ENCODE results near the gene HHEX. TPM values are rescaled to one million over a fixed set of nuclear protein-coding genes. Genes with fewer than 3 reads are reported as not detected.
A peak's percentile ranks its signal among the peaks of the same experiment; 100 is the strongest.

Gene HHEX
- total and polyA plus RNA-seq, 8 donors, result 1.4 to 6.8 (median 4.5) TPM

GRCh38 chr10:92695679-92696605 lies 6.2 kb downstream of the HHEX start:
- intact Hi-C loops (cut with DNase I; ENCODE audit: low total_unique reads), result no loop called here
- peaks cover 6 to 53% (median 34%) of the 10 kb centered on the region in 4 donors for H3K4me1 ChIP-seq
- WGBS, 5 donors, result 38 to 64% (median 44%) methylated on average over 25 to 61 of the region's 61 CpGs
- H3K9me3 ChIP-seq, result no peaks in the 10 kb centered on the region
- peak overlapping the region; percentile 17 to 33 (median 22) for H3K4me3 ChIP-seq
- DNase-seq, result peak in 1 of 2 donors; percentile 73
- TF ChIP-seq CTCF (IDR thresholded peaks at IDR 0.05), result no peak
- TF ChIP-seq EP300 (IDR thresholded peaks at IDR 0.05), result no peak
- TF ChIP-seq POLR2AphosphoS5 (IDR thresholded peaks at IDR 0.05), result no peak
- no peak for TF ChIP-seq POLR2A (IDR thresholded peaks at IDR 0.05)
- peaks cover 0 to 65% (median 28%) of the 10 kb centered on the region in 3 donors for H3K27me3 ChIP-seq
- H3K36me3 ChIP-seq, result no peaks in the 10 kb centered on the region
- H3K27ac ChIP-seq, result peak overlapping the region in 1 of 5 donors; percentile 38

- DNase-seq, result no peak
- no peak for TF ChIP-seq POLR2AphosphoS5 (IDR thresholded peaks at IDR 0.05)
- TF ChIP-seq EP300 (IDR thresholded peaks at IDR 0.05), result no peak
- intact Hi-C loops (cut with DNase I; ENCODE audit: low total_unique reads), result no loop called here
- peaks cover 6 to 52% (median 32%) of the 10 kb centered on the region in 4 donors for H3K4me1 ChIP-seq
- WGBS, 5 donors, result 72 to 81% (median 76%) methylated on average over 7 of the region's 7 CpGs
- H3K36me3 ChIP-seq, result no peaks in the 10 kb centered on the region
- no peak overlapping the region for H3K4me3 ChIP-seq
- H3K27ac ChIP-seq, result peak overlapping the region in 1 of 5 donors; percentile 2
- H3K9me3 ChIP-seq, result no peaks in the 10 kb centered on the region
- H3K27me3 ChIP-seq, result peaks cover 0 to 58% (median 25%) of the 10 kb centered on the region in 3 donors
These were observed 7.0 kb downstream of the HHEX start for GRCh38 chr10:92696606-92697383.

- H3K36me3 ChIP-seq, result no peaks in the 10 kb centered on the region
- H3K9me3 ChIP-seq, result no peaks in the 10 kb centered on the region
- DNase-seq, result no peak
- H3K27ac ChIP-seq, result no peak overlapping the region
- H3K27me3 ChIP-seq, result peaks cover 0 to 48% (median 25%) of the 10 kb centered on the region in 3 donors
- 25 to 42% (median 32%) methylated on average over 7 of the region's 7 CpGs for WGBS, 5 donors
- peaks cover 6 to 41% (median 27%) of the 10 kb centered on the region in 4 donors for H3K4me1 ChIP-seq
- TF ChIP-seq CTCF (IDR thresholded peaks at IDR 0.05) (no peak), EP300 (IDR thresholded peaks at IDR 0.05) (no peak), POLR2A (IDR thresholded peaks at IDR 0.05) (no peak), POLR2AphosphoS5 (IDR thresholded peaks at IDR 0.05) (no peak)
- intact Hi-C loops (cut with DNase I; ENCODE audit: low total_unique reads), result no loop called here
- H3K4me3 ChIP-seq, result no peak overlapping the region
These were observed 8.1 kb downstream of the HHEX start for GRCh38 chr10:92697663-92698511.

- intact Hi-C loops (cut with DNase I; ENCODE audit: low total_unique reads), result no loop called here
- WGBS, 5 donors, result 4 to 22% (median 11%) methylated on average over 1 to 3 of the region's 3 CpGs
- peaks cover 0 to 48% (median 25%) of the 10 kb centered on the region in 3 donors for H3K27me3 ChIP-seq
- DNase-seq, result no peak
- H3K27ac ChIP-seq, result peak overlapping the region in 3 of 5 donors; percentile 47 to 61 (median 54)
- H3K4me3 ChIP-seq, result peak overlapping the region; percentile 36 to 44 (median 40)
- no peaks in the 10 kb centered on the region for H3K36me3 ChIP-seq
- no peak for TF ChIP-seq POLR2AphosphoS5 (IDR thresholded peaks at IDR 0.05)
- H3K9me3 ChIP-seq, result no peaks in the 10 kb centered on the region
- H3K4me1 ChIP-seq, result peaks cover 6 to 36% (median 26%) of the 10 kb centered on the region in 4 donors
These were observed 9.4 kb downstream of the HHEX start for GRCh38 chr10:92699193-92699517.

Measured in stomach (tissue), 9 donors.